Measurements from ENCODE around the gene GLI3.

GLI3 gene

DNA sequence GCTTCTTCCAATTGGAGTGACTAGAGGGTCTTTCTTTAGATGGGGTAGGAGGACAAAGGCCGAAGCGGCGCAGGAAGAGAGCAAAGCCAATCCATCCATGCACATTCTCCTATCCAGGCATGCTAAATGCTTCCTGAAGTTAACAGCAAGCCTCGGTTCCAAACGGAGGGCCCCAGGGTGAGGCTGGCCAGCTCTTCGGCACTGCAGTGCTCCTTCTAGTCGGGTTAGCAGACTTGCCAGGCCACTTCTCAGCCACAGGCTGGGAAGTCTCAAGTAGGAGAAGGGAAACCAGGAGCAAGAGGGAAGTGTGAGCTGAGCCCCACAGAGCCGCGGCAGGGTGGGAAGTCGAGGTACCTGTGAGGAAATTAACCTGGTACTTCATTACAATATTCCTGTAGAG is 280.3 kb downstream of the GLI3 start:
- DNase-seq = no peak

DNA sequence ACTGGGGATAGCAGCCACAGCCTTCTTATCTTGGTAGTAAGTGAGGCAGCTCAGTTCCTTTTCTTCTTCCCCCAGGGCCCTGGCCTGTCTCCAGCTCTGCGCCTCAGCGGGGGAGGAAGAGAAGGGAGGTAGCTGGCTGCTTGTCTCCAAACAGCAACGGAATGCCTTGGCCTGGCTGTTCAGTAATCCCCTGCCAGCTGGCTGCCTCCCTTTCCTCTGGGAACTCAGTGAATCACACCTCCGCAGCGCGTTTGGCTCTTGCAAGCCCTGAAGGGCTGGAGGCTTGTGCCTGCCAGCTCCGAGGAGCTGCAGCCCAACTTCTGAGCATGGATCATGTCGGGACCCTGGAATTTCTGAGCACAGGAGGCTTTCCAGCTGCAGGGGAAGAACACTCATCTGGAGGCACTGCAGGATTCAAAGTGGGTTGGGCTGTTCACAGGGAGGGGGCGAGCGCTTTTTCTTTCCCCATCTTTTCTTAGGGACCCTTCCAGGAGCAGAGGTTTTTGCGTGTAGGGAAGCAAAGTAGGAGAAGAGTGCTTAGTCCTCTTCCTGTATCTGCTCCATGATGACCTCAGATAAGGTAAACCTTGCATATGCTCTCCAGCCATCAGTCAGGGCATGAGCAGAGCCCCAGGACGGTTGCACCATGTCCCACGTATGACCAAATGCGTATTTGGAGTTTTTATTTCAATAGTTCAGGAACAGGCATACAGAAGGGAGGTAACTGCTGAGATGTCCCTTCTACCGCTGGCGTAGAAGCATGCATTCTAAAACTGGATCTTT is 280.9 kb downstream of the GLI3 start:
- no peak for DNase-seq

DNA sequence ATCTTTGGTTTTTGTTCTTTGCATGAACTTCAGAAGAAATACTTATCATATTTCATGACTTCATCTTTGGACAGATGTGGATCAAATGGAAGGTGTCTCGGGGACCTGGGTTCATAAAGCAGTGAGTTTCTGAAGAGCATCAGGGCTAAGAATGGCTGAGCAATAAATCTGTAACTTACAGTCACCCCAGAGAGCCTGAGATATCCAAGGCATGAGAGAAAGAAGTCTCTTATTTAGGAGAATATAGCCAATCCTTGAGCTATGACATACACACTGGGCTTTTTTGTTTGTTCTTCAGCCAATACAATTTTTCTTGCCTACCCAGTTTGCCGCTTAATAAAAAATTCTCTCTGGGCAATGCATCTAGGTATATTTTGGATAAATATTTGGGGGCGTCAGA is 281.6 kb downstream of the GLI3 start:
- no peak for DNase-seq

DNA sequence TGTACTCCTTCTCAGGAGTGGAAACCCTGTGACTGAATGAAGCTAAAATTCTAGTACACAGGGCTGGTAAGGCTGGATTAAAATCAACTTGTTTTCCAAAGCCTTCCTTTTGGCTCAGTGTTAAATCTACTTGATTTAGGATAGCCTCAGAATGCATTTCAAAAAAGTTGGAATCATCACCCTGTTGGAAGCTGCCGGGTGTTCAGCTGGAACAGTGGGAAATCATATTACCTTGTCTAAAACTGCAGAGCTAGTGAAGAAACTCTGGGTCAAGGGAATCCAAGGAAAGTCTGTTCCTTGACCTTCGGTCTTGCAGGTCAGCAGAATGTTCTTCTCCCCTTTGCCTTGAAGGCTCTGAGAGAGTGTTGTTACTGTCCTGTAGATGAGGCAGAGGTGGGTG is 282.0 kb downstream of the GLI3 start:
- DNase-seq = no peak

DNA sequence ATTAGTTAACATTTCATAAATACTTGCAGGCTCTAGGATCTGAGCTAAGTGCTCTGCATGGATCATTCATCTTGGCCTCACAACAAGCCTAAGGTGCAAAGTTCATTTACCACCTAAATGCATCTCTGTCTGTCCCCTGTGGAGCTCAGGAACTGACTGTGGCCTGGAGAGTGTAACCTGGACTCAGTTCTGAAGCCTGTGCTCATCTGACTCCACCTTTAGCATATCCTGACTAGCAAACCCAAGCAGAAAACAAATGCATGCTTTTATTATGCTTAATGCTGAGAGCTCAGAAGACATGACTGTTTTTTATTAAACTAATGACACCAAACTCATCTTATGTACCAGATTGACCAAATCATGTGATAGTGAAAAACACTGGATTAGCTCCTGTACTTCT is 288.5 kb downstream of the GLI3 start:
- DNase-seq = no peak

DNA sequence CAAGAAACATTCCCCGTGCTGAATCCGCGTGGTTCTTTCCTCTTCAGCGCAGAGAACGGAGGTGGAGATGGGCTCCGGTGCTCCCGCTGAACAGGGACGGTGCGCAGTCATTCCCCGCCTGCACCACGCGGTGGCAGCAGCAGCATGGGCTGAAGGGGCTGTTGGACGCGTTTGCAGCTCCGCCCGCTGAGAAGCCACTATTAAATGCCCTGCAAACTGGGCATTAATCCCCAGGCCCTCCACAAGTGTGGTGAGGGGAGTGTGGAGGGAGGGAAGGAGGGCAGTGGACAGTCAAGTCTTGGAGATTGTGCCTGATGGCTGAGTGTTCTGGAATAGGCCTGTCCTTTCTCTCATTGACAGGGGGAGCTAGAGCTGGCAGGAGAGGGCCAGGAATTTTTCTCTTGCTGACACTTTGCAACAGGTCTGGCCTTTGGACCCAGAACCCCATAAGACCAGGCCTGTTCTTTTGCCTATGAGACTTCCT is 293.9 kb downstream of the GLI3 start:
- DNase-seq = peak; percentile 22

DNA sequence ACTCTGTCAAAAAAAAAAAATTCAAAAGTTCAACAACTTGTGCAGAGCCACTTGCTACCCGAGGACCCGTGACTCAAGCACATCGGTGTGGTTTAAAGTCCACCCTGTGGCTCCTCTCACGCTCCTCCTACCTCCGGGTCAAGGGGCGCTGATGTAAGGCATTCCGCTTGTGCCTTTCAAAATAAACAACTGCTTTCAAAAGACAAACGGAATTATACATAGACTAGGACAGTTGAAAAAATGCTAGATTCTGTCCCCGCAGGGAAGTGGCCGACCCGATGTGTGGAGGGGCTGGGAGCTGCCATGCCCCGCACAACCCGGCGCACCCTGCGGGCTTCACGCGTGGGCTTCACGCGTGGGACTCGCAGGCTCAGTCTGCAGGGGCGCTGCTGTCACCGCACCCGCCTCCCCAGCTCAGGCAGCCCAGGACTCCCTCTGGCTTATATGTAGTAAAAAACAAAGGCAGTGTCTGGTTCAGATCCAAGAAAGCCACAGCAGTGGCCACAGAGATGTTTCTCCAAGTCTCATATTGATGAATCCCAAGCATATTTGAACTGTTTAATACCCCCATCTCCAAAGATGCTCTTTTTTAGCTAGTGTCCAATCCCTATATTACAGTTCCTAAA is 294.4 kb downstream of the GLI3 start:
- no peak for DNase-seq

DNA sequence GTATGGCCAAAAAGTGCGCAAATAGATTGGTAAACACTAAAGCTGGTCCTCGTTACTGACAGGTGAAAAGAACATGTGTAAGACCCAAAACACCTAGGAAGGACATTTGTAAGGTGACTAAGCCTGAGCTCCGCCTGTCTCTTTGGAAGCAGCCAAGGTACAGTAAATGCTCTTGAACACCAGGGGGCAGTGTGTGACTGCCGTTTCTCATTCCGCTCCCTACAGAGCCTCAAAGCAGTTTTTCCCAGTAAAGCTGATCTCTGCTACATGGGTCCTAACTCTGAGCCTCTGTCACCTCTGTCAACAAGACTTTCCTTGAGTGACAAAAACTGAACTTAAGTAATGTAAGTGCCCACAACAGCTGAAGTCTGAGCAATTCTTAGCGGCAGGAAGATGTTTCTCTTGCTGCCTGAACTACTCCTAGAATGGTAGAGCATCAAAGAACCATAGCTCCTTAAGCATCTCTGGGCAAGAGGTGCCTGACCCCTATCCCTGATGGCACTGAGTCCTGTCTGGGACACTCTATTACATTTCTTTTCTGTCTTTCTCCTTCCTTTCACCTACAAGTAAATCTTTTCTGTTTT is 296.2 kb downstream of the GLI3 start:
- peak; percentile 29 for DNase-seq

DNA sequence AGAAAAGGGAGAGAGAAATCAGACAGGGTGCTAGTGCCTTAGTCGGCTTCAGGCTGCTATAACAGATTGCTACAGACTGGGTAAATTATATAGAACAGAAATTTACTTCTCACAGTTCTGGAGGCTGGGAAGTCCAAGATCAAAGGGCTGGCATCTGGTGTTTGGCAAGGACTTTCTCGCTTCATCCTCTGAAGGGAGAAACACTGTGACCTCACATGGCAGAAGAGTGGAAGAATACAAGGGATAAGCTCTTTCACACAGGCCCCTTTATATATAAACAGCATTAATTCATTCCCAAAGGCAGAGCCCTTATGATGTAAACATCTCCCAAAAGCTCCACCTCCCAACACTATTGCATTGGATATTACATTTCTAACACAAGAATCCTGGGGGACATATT is 298.6 kb downstream of the GLI3 start:
- DNase-seq = no peak

DNA sequence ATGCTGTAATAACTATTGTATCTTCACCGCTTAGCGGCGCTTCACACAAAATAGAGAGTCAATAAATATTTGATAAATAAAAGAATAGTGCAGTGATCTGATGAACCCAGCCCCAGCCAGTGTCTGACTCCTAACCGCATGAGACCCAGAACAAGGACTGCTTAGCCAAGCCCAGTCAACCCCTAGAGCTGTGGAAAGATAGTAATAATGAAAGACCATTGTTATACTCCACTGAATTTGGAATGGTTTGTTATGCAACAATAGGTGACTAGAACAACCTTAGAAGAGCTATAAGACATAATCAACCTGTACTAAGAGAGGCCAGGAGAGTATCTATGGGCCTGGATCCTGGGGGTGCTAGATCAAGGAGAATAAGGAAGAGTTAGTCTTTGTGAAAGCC is 303.6 kb downstream of the GLI3 start:
- DNase-seq = no peak

DNA sequence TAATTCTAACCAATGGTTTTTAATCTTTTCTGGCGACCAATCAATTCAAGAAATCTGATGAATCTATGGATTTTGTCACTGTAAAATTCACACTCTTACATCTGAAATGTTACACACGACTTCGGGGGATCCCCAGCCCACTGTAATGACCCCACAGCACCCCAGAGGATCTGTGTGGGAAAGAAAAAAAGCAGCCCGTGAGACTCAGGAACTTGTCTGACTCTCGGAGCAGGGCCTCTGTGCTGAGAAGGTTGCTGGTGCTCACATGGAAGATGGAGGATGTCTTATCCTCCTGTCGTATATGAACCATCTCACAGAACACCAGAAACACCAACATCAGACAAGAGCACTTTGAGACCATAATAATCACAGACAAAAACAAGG is 305.8 kb downstream of the GLI3 start:
- no peak for DNase-seq

DNA sequence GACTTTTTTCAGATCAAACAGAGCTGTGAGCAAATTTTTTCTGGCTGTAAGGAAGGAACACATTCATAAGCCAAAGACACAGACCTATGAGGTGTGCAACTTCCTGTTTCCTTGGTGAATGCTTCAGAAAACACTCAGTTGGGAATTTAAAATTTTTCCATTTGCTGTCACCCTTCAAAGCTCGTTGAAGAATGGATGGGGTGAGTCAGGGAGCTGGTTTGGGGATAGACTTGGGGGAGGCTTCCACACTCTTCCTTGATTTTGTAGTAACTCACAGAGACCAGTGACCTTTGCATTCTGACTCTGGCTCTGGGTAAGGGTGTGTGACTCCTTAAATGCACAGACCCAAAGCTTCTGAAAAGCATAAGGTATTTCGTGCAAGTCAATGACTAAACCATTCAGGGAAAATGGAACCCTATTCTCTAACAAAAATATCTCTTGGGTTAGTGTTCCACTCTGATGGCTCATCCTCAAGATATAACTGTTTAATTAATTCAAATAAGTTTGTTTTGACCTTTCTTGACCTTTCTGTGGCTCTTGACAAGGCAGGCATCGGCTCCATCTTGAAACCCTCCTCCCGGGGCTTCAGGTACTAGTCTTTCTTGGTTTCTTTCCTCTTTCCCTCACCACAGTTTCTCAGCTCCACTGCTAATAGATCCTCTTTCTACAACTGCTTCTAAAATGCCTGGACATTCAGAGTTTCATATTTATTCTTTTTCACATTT is 306.3 kb downstream of the GLI3 start:
- no peak for DNase-seq

DNA sequence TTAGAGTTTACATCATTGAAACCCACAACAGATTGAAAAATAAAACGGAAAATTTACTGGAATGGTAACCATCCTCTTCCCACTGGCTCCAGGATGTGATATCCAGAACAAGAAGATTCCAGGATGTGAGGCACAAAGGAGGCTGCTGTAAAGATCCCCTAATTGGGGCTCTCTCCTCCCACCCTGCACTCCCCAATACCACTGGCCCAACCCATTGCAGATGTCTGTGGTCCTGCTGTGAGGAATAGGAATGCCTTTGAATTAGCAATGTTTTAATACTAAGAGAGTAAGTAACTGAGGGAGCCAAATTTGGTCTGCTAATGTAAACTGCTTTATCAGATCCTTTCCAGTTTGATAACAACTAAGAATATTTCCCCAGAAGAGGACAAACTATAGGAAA is 308.2 kb downstream of the GLI3 start:
- no peak for DNase-seq

DNA sequence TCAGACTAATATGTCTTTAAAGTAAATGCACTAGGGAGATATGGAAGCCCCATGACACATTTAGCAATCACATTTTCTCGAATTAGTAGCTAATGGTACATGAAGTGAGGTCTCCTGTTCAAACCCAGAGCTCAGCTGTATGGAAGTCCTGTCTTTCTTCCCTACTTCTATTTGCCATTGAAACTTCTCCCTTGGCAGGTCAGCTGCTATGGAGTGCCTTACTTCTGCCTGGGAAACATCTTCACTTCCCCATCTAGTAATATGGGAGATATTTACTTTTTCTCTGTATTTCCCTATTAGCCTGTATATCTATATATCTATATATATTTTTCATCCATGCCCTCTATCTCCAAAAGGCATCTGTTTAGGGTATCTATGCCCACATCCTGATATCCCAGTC is 308.8 kb downstream of the GLI3 start:
- DNase-seq = no peak

DNA sequence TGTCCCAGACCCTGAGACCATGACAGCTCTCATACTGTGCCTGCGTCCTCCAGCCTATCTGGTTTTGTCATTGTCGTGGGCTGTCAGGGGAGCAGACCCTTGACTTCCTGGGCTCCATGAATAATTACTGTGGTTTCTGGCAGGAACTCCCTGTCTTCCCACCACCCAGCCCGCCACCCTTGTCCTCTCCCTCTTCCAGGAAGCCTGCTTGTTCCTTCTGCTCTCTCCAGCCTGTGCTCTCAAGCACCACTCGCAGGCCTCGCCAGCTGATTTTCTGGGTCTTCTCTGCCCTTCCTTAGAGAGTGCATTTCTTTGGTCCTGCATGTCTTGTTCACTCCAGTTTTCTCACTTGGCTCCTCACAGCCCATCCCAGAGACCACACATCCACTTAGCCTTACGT is 309.6 kb downstream of the GLI3 start:
- DNase-seq = no peak

DNA sequence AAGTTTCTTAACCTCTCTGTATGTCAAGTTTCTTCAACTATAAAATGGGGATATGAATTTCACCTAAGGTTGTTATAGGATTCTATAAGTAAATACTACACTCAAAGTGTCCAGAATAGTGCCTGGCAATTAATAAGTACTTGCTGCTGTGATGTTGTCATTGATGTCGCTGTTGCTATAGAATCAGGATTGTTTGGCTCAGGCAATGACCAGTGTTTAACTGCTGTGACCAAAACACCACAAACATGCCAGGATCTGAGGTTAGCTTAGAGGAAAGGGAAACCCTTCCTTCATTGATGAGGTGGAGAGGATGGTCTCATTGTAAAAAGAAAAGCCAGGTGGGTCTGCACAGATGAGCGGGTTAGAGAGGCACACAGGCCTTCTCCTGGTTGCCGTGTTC is 311.1 kb downstream of the GLI3 start:
- DNase-seq = no peak

DNA sequence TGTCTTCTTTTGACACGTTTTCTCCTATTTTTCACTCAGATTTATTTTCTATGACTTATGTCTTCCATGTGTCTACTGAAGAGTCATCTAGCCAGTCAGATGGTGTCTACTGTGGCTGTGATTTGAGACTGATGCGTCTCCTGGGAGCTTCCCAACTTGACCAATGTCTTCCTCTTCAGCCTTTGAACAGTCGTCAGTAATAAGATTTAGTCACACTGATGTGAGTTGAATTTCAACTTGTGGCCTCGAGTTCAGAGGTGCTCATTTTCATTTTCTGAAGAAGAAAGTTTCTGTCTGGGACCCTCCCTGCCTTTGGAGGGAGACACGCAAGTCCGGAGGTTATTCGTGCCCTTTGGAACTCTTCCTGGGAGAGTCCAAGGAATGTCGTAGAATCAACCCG is 312.2 kb downstream of the GLI3 start:
- DNase-seq = no peak

DNA sequence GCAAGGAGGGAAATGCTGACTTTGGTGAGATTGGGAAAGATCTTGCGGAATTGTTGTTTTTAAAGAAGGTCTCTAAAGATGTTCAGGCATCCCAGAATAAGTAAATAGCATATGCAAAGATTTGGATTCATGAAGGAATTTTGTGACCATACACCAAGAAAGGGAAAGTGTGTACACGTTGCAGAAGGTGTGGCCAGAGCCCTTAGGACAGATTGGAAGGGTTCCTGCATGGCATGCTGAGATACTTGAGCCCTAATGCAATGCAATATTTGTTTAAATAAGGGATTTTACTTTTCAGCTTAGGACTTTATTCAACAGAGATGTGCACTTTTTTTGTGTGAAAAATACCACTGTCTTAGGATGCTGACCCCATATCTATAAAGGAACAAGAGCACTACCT is 314.6 kb downstream of the GLI3 start:
- DNase-seq = no peak

DNA sequence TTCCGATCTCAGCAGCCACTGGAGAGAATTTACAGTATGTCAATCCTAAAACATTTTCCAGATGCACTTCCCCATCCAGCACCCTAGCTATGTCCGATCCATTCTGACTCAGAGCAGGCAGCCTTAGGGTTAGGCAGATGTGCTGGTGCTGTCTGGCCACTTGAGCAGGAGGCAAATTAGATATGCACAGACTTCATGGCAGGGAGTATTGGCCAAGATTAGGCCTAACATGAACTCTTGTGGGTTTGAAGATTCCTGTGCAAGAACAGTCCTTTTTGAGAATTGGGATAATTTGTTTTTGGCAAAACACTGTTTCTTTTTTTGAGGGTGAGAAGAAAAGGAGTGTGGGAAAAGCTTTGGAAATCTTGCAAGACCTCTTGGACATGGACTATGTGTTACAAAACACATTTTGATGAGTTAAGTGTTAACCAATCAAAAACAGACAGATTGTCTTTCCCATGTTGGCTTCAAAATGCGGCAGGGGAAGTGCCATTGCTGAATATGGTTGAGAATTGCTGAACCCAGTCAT is 315.5 kb downstream of the GLI3 start:
- no peak for DNase-seq

DNA sequence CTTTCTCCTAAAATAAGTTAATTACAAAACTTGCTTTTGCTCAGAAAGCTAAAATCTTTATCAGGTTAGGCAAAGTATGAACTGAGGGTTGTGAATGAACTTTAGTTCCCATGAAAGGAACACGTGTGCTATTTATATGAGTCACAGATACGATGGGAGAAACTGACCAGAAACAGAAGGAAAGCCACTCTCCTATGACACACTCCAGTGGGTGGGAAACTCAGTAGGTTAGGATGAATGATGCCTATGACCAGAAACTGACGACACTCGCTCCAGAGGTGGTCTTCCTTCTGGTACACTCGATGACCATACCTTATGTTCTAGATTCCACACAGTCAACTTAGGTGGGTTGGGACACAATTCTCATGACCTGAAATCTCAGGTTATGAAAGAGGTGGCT is 318.4 kb downstream of the GLI3 start:
- no peak for DNase-seq

DNA sequence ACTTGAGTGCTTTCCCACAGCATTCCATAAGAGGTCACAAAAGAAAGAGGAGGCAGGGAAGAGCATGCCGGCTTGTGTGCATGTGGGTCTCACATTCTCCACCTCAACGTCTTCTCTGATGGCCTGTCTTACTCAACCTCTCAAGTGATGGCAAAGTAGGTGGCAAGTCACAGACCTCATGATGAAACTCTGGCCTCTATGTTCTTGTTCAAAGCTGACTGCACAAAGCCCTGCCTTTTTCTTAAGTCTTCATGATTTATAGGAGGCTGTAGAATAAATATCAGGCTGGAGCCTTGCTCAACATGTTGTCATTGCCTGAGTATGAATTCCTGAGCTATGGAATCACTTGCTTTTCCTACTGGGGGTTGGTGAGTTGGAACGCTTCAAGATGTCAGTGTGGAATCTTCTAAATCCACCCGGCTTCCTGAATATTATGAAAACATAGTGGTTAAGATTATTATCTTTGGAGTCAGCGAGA is 320.5 kb downstream of the GLI3 start:
- DNase-seq = no peak

DNA sequence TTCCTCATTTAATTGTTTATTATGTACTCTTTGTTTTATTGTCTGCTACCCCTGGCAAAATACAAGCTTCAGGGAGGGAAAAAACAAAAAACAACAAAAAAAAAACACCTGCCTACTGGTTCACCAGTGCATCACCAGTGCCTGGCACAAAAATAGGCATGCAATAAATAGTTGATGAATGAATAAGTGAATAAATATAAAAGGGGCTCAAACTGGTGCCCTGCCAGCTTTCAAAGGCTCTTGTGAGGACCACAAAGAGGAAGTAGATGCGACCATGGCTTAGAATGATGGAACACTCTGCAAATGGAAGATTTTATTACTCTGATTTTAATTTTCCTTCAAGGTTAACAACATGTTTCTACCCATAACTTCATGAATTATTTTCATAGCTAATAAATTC is 321.1 kb downstream of the GLI3 start:
- no peak for DNase-seq

DNA sequence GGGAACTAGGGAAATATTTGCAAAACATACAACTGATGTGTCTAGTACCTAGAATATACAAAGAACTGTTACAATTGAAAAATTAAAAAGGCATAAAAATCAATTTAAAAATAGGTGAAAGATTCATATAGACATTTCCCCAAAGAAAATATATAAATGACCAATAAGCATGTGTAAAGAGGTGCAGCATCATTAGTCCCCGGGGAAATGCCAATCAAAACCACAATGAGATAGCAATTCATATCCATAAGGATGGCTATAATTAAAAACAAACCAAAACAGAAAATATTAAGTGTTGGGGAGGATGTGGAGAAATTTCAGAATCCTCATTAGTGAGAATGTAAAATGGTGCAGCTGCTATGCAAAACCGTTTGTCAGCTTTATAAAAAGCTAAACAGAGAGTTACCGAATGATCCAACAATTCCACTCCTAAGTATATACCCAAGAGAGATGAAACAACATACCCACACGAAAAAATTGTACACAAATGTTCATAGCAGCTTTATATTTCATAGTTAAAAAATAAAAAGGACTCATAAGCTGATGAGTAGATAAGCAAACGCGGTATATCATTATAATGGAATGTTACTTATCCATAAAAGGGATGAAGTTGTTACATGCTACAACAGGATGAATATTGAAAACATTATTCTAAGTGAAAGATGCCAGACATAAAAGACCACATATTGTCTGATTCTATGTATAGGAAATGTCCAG is 324.0 kb downstream of the GLI3 start:
- DNase-seq = no peak

Data from NCI-H774 (cell line).